ENCODE results near the gene C6orf136. TPM values are rescaled to one million over a fixed set of nuclear protein-coding genes. Genes with fewer than 3 reads are reported as not detected.

Gene C6orf136
- total RNA-seq, 2 donors from 2014 or later: 17.9 to 24.3 TPM

DNA sequence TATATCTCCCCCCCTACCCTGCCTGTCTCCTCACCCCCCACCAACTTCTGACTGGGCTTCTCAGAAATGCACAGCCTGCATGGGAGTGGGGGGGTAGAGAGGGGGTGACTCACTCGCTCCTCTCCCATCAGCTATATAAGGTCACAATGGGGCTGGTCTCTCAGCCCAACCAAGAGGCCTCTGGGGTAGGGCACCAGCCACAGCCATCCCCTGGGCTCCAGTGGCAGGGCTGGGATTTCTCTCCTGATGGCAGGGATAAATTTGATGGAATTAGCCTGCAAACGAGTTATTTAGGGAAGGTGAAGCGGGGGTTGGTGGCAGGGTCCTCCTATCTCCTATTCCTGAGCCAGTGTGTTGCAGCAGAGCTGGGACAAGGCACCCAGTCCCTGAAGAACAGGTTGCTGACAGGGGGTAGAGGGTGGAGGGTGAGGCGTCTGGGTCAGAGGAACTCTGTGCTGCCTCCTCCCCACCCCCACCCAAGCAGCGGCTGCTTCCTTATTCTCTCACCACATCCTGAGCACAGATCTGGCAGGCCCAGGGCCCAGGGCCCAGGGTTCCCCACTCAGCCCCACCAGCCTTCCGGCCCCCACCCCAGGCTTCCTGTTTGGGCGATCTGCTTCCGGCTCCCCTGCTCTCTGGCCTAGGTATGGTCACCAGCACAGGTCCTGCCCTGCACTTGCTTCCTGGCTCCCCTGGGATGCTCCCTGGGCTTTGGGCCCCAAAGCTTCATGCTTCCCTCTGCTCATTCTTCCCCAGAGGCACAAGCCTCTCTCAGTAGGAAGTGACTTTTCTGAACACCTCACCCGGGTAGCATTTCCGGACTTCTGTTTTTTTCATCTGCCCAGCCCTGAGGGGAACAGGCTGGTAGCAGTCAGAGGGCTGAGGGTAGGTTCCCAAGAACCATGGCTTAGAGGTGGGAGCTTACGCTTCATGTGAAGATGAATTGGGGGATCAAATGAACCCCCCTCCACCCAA, 35.5 kb downstream of the C6orf136 start:
- peak overlapping the region; percentile 61 for H3K27ac Mint-ChIP-seq
- TF ChIP-seq, protein P1, sequence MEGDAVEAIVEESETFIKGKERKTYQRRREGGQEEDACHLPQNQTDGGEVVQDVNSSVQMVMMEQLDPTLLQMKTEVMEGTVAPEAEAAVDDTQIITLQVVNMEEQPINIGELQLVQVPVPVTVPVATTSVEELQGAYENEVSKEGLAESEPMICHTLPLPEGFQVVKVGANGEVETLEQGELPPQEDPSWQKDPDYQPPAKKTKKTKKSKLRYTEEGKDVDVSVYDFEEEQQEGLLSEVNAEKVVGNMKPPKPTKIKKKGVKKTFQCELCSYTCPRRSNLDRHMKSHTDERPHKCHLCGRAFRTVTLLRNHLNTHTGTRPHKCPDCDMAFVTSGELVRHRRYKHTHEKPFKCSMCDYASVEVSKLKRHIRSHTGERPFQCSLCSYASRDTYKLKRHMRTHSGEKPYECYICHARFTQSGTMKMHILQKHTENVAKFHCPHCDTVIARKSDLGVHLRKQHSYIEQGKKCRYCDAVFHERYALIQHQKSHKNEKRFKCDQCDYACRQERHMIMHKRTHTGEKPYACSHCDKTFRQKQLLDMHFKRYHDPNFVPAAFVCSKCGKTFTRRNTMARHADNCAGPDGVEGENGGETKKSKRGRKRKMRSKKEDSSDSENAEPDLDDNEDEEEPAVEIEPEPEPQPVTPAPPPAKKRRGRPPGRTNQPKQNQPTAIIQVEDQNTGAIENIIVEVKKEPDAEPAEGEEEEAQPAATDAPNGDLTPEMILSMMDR (conservative IDR thresholded peaks at IDR 0.05): no peak
- no peaks in the 10 kb centered on the region for H3K9me3 Mint-ChIP-seq
- peaks cover 21% of the 10 kb centered on the region for H3K36me3 Mint-ChIP-seq (ENCODE audit: low read depth)
- DNase-seq: peak; percentile 71
- H3K4me3 Mint-ChIP-seq: peak overlapping the region; percentile 75
- H3K27me3 Mint-ChIP-seq (ENCODE audit: insufficient read depth): no peaks in the 10 kb centered on the region
- peaks cover 27% of the 10 kb centered on the region for H3K36me3 ChIP-seq (ENCODE audit: control insufficient read depth, insufficient read depth, low read length)
- peak overlapping the region; percentile 95 for H3K4me3 ChIP-seq (ENCODE audit: low read length)
- no peak overlapping the region for H3K27ac ChIP-seq (ENCODE audit: low read depth, low read length)
- peaks cover 54% of the 10 kb centered on the region for H3K4me1 Mint-ChIP-seq
- H3K4me1 ChIP-seq (ENCODE audit: control insufficient read depth, insufficient read depth, low read length): peaks cover 18% of the 10 kb centered on the region
- peak overlapping the region; percentile 31 for H3K9ac ChIP-seq (ENCODE audit: extremely low read depth, low read length, poor library complexity, severe bottlenecking)
- H3K9me3 ChIP-seq (ENCODE audit: control insufficient read depth, low read length): no peaks in the 10 kb centered on the region
- no peaks in the 10 kb centered on the region for H3K27me3 ChIP-seq (ENCODE audit: control insufficient read depth, insufficient read depth, low read length, poor library complexity, severe bottlenecking)
- WGBS, 2 experiments (ENCODE audit: insufficient coverage in 1 of 2, insufficient read length in 1 of 2): 24 to 42% methylated on average over 5 to 10 of the region's 11 CpGs

DNA sequence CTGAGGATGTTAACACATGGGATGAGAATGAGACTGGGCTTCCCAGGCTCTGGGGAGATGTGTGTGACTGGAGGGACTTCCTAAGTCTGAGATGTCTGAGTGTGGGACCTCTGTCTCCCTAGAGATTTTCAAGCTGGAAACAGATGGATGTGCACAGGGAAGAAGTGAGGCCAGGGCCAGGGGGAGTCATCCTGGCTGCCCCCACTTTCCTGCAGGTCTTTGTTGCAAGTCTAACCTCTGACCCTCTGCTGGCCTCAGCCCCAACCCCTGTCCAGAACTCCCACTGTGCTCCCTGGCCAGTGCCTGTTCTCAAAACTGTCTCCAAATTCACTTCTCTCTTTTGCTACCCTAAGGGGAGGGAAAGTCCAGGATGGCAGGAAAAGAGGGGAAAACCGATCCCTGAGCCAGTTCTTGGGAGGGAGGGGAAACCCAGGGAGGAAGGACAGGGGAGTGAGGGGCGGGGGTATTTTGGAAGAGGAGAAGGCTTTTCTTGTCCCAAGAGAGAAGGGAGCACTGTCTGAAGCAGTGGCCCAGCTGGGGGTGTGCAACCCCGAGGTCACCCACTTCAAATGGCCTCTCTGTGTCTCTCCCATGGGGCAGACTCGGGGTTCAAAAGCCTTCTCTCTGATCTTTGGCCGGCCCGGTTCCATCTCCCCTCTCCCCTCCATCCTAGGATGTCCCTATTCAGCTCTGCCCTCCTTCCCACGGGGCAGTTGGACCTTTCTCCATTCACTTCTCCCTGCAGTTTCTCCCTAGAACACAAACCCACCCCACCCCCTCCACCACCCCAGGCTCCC, 36.4 kb downstream of the C6orf136 start:
- peak overlapping the region; percentile 31 for H3K9ac ChIP-seq (ENCODE audit: extremely low read depth, low read length, poor library complexity, severe bottlenecking)
- no peak overlapping the region for H3K27ac ChIP-seq (ENCODE audit: low read depth, low read length)
- H3K36me3 ChIP-seq (ENCODE audit: control insufficient read depth, insufficient read depth, low read length): peaks cover 21% of the 10 kb centered on the region
- H3K27me3 ChIP-seq (ENCODE audit: control insufficient read depth, insufficient read depth, low read length, poor library complexity, severe bottlenecking): no peaks in the 10 kb centered on the region
- WGBS, 2 experiments (ENCODE audit: insufficient coverage in 1 of 2, insufficient read length in 1 of 2): 35 to 45% methylated on average over 4 to 7 of the region's 7 CpGs
- no peaks in the 10 kb centered on the region for H3K9me3 Mint-ChIP-seq
- DNase-seq: no peak
- H3K36me3 Mint-ChIP-seq (ENCODE audit: low read depth): peaks cover 23% of the 10 kb centered on the region
- H3K4me1 Mint-ChIP-seq: peaks cover 62% of the 10 kb centered on the region
- no peaks in the 10 kb centered on the region for H3K9me3 ChIP-seq (ENCODE audit: control insufficient read depth, low read length)
- H3K27ac Mint-ChIP-seq: peak overlapping the region; percentile 61
- TF ChIP-seq, protein P1 (conservative IDR thresholded peaks at IDR 0.05): no peak
- H3K27me3 Mint-ChIP-seq (ENCODE audit: insufficient read depth): no peaks in the 10 kb centered on the region
- H3K4me3 ChIP-seq (ENCODE audit: low read length): peak overlapping the region; percentile 95
- H3K4me3 Mint-ChIP-seq: peak overlapping the region; percentile 75
- H3K4me1 ChIP-seq (ENCODE audit: control insufficient read depth, insufficient read depth, low read length): peaks cover 18% of the 10 kb centered on the region

DNA sequence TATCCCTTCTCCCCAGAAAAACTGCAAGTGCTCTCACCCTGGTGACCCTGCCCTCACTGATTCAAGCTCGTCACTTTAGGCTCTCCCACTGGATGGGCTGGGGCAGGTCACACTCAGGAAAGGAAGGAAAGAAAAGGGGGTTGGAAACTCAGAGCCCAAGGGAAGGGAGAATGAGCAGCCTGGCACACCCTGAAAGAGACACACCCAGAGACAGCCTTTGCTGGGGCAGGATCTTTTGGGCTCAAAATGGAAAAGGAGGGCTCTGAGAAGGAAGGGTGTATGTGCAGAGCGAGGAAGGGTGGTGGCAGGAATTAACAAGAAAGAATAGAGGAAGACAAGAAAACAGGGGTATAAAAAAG, 37.0 kb downstream of the C6orf136 start:
- no peak overlapping the region for H3K27ac ChIP-seq (ENCODE audit: low read depth, low read length)
- peaks cover 15% of the 10 kb centered on the region for H3K36me3 ChIP-seq (ENCODE audit: control insufficient read depth, insufficient read depth, low read length)
- H3K4me1 Mint-ChIP-seq: peaks cover 65% of the 10 kb centered on the region
- H3K27ac Mint-ChIP-seq: no peak overlapping the region
- peak overlapping the region; percentile 95 for H3K4me3 ChIP-seq (ENCODE audit: low read length)
- peak overlapping the region; percentile 31 for H3K9ac ChIP-seq (ENCODE audit: extremely low read depth, low read length, poor library complexity, severe bottlenecking)
- peaks cover 18% of the 10 kb centered on the region for H3K4me1 ChIP-seq (ENCODE audit: control insufficient read depth, insufficient read depth, low read length)
- no peaks in the 10 kb centered on the region for H3K9me3 ChIP-seq (ENCODE audit: control insufficient read depth, low read length)
- no peaks in the 10 kb centered on the region for H3K9me3 Mint-ChIP-seq
- 49 to 75% methylated on average over 1 to 2 of the region's 2 CpGs for WGBS, 2 experiments (ENCODE audit: insufficient coverage in 1 of 2, insufficient read length in 1 of 2)
- peak overlapping the region; percentile 75 for H3K4me3 Mint-ChIP-seq
- DNase-seq: no peak
- no peaks in the 10 kb centered on the region for H3K27me3 ChIP-seq (ENCODE audit: control insufficient read depth, insufficient read depth, low read length, poor library complexity, severe bottlenecking)
- no peaks in the 10 kb centered on the region for H3K27me3 Mint-ChIP-seq (ENCODE audit: insufficient read depth)
- H3K36me3 Mint-ChIP-seq (ENCODE audit: low read depth): peaks cover 18% of the 10 kb centered on the region
- TF ChIP-seq, protein P1 (conservative IDR thresholded peaks at IDR 0.05): no peak
